Transverse colon (tissue), 4 donors: ENCODE results near the gene C2orf78.

Source experiments
- EP300 ChIP-seq: sonication (generic); formaldehyde crosslinking; IDR thresholded peaks from one replicate; pipeline ENCODE4 v1.6.1; 2017; ENCODE audit warnings: antibody characterized with exemption, low read depth
- POLR2A ChIP-seq: fragments of 450-650 bp; IDR thresholded peaks from one replicate; pipeline ENCODE4 v1.6.1; 2016; ENCODE audit warnings: antibody characterized with exemption, mild to moderate bottlenecking, moderate library complexity
- POLR2AphosphoS5 ChIP-seq, 3 donors: sonication (generic); formaldehyde crosslinking; IDR thresholded peaks; one replicate each; pipeline ENCODE4 v1.6.1; 2016; ENCODE audit warnings: antibody characterized with exemption in 3 of 3
- TF ChIP-seq, protein P1 (sequence below), 5 experiments: fragments of 200-600 bp in 3 of 5; fragments of 450-650 bp in 2 of 5; sonication (generic) in 3 of 5; IDR thresholded peaks; 1 replicate in 2 of 5; 2 replicates in 3 of 5; pipeline ENCODE4 v1.5.1; 2016 to 2017; ENCODE audit warnings: antibody characterized with exemption in 5 of 5, inconsistent platforms in 3 of 5, mild to moderate bottlenecking in 2 of 5, moderate library complexity in 1 of 5

DNA sequence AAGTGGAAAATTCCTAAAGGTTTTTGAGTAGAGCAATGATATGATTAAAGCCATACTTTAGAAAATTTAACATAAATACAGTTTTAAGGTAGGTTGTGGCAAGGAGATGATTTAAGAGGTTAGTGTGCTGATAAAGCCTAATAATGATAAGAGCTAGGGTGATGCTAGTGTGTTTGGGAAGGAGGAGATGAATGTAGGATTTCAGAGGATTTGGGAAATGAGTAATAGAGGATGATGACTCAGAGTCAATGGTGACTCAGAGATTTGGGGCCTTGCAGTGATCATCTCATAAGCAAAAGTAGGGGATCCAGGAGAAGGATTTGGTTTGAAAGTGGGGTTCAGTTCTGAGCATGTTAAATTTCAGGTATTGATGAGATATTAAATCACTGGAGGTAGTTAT is 68.0 kb downstream of the C2orf78 start:
- TF ChIP-seq, protein P1, sequence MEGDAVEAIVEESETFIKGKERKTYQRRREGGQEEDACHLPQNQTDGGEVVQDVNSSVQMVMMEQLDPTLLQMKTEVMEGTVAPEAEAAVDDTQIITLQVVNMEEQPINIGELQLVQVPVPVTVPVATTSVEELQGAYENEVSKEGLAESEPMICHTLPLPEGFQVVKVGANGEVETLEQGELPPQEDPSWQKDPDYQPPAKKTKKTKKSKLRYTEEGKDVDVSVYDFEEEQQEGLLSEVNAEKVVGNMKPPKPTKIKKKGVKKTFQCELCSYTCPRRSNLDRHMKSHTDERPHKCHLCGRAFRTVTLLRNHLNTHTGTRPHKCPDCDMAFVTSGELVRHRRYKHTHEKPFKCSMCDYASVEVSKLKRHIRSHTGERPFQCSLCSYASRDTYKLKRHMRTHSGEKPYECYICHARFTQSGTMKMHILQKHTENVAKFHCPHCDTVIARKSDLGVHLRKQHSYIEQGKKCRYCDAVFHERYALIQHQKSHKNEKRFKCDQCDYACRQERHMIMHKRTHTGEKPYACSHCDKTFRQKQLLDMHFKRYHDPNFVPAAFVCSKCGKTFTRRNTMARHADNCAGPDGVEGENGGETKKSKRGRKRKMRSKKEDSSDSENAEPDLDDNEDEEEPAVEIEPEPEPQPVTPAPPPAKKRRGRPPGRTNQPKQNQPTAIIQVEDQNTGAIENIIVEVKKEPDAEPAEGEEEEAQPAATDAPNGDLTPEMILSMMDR (IDR thresholded peaks at IDR 0.05), result no peak
- TF ChIP-seq POLR2A (no peak), POLR2AphosphoS5 (IDR thresholded peaks at IDR 0.05) (no peak), EP300 (no peak)
